Adipocyte (in vitro differentiated cells): Measurements from ENCODE around the gene NPC1.
"Not testable (repeated sequence)": the region's sequence is repeated elsewhere in the genome, so short reads cannot be mapped to it uniquely, and the experiment has no call there.

Experiments used
- DNase-seq: peaks from one replicate; pipeline ENCODE4 v3.0.0-alpha.2; 2015; ENCODE audit warnings: low read depth
- H3K27me3 ChIP-seq: replicated peaks from 2 replicates; pipeline ENCODE4 v1.7.0; 2013; ENCODE audit warnings: mild to moderate bottlenecking, low read length, moderate library complexity; ENCODE audit not compliant: control insufficient read depth, insufficient read depth
- H3K36me3 ChIP-seq: 2 replicates; pipeline ENCODE4 v1.7.0; 2013; ENCODE audit warnings: low read length, mild to moderate bottlenecking, moderate library complexity; ENCODE audit not compliant: control insufficient read depth, insufficient read depth, severe bottlenecking
- H3K4me1 ChIP-seq: 2 replicates; pipeline ENCODE4 v1.7.0; 2013; ENCODE audit warnings: mild to moderate bottlenecking, low read length, moderate library complexity; ENCODE audit not compliant: control insufficient read depth, insufficient read depth
- H3K4me3 ChIP-seq: 2 replicates; pipeline ENCODE4 v1.7.0; 2013; ENCODE audit warnings: mild to moderate bottlenecking, low read length, moderate library complexity
- H3K9ac ChIP-seq: 2 replicates; pipeline ENCODE4 v1.7.0; 2013; ENCODE audit warnings: mild to moderate bottlenecking, low read length, moderate library complexity
- H3K9me3 ChIP-seq: 2 replicates; pipeline ENCODE4 v1.7.0; 2013; ENCODE audit warnings: mild to moderate bottlenecking, low read length, moderate library complexity; ENCODE audit not compliant: control insufficient read depth

NPC1 gene

DNA sequence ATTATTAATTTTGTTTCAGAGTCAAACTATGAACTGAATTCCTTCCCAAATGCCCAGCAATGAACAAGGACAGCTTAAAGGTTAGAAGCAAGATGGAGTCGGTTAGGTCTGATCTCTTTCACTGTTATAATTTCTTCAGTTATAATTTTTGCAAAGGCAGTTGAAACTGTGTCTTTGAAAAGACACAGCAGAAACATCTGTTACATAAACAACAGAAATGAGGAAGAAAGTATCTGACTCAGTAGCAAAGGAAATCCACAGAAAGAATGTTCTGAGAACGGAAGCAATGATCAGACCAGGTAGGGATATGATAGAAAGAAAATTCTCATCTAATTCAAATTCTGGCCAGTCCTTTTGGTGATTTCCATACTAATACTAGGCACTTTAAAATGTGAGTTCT, 88.2 kb downstream of the NPC1 start:
- Histone ChIP-seq H3K27me3 (no peaks in the 10 kb centered on the region), H3K4me3 (no peak overlapping the region), H3K9ac (no peak overlapping the region), H3K36me3 (no peaks in the 10 kb centered on the region), H3K4me1 (peaks cover 6% of the 10 kb centered on the region), H3K9me3 (no peaks in the 10 kb centered on the region)
- DNase-seq, result no peak

DNA sequence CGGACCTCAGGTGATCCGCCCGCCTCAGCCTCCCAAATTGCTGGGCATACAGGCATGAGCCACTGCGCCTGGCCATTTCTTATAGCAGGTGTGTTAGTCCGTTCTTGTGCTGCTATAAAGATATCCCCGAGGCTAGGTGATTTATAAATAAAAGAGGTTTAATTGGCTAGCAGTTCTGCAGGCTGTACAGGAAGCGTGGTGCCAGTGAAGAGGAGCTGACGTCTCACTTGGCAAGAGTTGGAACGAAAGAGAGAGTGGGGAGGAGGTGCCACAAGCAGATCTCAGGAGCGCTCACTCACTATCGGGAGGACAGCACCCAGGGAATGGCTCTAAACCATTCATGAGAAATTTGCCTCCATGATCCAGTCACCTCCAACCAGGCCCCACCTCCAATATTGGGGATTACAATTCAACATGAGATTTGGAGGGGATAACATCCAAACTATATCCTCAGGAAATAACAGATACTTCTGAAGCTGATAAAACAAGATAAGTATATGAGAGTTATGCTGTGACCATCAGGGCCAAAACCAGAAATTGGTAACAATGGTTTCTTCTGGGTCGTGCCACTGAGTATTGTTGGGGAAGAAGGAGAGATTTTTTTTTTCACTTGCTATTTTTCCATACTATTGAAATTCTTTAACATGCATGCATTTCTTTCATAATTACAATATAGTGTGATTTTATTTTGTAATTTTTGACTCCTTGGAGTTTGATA, 90.4 kb downstream of the NPC1 start:
- no peak overlapping the region for H3K9ac ChIP-seq
- no peak for DNase-seq
- H3K9me3 ChIP-seq, result peaks cover under 1% of the 10 kb centered on the region
- no peaks in the 10 kb centered on the region for H3K27me3 ChIP-seq
- no peak overlapping the region for H3K4me3 ChIP-seq
- H3K4me1 ChIP-seq, result no peaks in the 10 kb centered on the region
- no peaks in the 10 kb centered on the region for H3K36me3 ChIP-seq

DNA sequence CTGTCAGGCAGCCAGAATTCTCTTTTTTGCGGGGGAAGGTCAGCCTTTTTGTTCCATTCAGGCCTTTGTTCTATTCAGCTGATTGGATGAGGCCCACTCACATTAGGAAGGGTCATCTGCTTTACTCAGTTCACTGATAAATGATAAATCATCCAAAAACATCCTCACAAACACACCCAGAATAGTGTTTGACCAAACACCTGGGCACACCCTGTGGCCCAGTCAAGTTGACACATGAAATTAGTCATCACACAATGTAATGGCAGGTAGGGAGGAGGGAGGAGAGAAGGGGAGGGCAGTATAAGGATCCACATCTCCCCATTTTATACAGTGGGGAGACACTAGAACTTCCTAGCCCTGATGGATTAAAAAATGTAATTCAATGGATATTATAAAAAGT, 91.3 kb downstream of the NPC1 start:
- Histone ChIP-seq H3K4me1 (no peaks in the 10 kb centered on the region), H3K9me3 (peaks cover 8% of the 10 kb centered on the region), H3K4me3 (no peak overlapping the region), H3K9ac (no peak overlapping the region), H3K27me3 (no peaks in the 10 kb centered on the region), H3K36me3 (no peaks in the 10 kb centered on the region)
- DNase-seq, result no peak

DNA sequence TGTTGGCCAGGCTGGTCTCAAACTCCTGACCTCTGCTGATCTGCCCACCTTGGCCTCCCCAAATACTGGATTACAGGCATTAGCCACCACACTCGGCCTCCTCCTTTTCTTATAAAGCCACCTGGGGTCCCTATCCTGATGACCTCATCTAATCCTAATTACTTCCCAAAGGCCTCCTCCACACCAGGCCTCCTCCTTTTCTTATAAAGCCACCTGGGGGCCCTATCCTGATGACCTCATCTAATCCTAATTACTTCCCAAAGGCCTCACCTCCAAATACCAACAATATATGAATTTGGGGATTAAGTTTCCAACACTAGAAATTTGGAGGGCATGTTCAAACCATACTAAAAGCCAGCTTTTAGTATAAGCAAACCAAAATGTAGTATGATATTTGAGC, 92.7 kb downstream of the NPC1 start:
- Histone ChIP-seq H3K9ac (no peak overlapping the region), H3K4me1 (no peaks in the 10 kb centered on the region), H3K9me3 (peaks cover 8% of the 10 kb centered on the region), H3K36me3 (no peaks in the 10 kb centered on the region), H3K4me3 (no peak overlapping the region), H3K27me3 (no peaks in the 10 kb centered on the region)
- DNase-seq, result no peak

DNA sequence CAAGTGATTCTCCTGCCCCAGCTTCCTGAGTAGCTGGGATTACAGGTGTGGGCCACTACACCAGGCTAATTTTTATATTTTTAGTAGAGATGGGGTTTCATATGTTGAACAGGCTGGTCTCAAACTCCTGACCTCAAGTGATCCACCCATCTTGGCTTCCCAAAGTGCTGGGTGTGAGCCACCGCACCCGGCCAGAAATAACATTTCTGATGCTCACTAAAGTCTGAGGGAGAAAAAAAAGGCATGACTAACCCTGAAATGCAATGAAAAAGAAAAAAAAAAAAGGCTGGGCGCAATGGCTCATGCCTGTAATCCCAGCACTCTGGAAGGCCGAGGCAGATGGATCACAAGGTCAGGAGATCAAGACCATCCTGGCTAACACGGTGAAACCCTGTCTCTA, 96.7 kb downstream of the NPC1 start:
- not testable (repeated sequence) for H3K9me3 ChIP-seq, H3K4me1 ChIP-seq, H3K9ac ChIP-seq, H3K36me3 ChIP-seq, H3K27me3 ChIP-seq, H3K4me3 ChIP-seq, DNase-seq

DNA sequence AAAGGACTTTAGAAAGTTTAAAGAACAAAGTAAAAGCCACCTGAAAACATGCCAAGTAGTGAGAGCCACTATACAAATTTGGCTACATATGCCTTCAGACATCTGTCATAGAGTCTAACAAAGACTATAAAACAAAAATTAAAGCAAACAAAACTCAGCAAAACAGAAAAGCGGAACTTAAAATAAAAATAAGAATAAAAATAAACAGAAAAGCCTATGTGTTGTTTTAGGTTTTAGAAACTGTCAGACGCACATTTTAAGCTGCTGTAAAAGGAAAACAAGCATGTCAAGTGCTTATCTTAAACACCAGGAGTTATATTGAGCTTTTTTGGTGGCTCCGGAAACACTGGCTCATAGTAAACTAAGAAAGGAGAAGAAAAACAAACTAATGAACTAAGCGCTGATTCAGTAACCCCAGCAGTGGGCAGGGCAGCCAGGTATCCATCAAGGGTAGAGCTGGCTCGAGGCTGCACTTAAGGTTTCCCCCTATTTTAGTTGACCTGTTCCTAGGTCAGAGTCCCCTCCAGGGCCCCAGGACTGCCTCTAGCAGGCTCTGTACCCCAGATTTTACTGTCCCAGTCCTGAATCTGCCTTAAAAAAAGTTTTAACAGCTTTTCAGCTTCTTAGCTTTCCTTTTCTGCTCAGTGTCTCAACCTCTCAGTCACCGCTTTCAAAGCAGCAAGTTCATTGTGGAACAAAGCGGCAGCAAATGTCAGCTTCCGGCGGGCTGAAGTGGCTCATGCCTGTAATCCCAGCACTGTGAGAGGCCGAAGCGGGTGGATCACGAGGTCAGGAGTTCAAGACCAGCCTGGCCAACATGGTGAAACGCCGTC, 98.4 kb downstream of the NPC1 start:
- DNase-seq, result peak; percentile 14
- H3K9me3 ChIP-seq, result peaks cover 8% of the 10 kb centered on the region
- no peak overlapping the region for H3K4me3 ChIP-seq
- no peaks in the 10 kb centered on the region for H3K27me3 ChIP-seq
- H3K4me1 ChIP-seq, result no peaks in the 10 kb centered on the region
- H3K9ac ChIP-seq, result no peak overlapping the region
- H3K36me3 ChIP-seq, result peaks cover 7% of the 10 kb centered on the region

DNA sequence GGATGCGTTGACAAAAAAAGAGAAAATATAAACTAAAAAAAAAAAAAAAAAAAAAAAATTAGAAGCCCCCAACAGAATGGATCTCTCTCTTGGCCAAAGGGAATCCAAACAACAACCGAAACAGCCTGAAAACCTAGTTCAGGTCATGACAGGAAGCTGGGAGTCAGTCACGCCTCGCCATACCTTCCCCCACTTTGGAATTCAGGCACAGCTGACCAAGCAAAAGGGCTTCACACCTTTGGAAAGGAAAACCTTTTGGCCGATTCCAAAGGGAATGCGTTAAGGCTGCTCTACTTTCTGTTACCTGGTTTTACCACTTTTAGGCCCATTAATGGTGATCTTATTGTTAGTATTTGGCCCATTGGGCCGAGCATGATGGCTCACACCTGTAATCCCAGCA, 100.9 kb downstream of the NPC1 start:
- Histone ChIP-seq H3K4me3 (no peak overlapping the region), H3K27me3 (no peaks in the 10 kb centered on the region), H3K4me1 (no peaks in the 10 kb centered on the region), H3K36me3 (peaks cover 33% of the 10 kb centered on the region), H3K9ac (no peak overlapping the region), H3K9me3 (peaks cover 3% of the 10 kb centered on the region)
- DNase-seq, result no peak

DNA sequence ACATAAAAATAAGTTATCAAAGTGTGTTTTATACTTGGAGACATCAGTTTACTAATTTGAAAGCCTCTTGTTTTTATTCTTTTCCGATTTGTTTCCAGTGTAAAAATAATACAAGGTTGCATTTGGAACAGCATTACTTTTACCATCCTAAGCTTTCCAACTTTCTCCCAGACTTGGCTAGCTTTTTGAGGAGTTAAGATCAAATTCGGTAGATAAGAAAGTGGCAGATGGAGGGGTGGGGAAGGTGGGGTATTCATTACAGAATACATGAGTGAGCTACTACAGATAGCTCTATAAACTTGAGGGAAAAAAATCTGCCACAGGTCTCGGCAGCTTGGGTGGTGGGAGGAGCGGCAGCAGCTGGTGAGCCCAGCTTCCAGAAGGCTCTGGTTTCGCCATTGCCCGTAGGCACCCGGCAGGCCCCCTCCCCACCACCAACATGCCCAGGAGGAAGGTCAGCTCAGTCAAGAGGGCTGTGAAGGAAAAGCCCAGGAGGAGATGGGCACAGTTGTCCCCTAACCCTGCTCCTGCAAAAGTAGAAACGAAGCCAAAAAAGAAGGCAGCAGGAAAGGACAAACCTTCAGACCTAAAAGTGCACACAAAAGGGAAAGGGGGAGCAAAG, 101.6 kb downstream of the NPC1 start:
- Histone ChIP-seq H3K9ac (no peak overlapping the region), H3K27me3 (no peaks in the 10 kb centered on the region), H3K9me3 (no peaks in the 10 kb centered on the region), H3K4me1 (no peaks in the 10 kb centered on the region), H3K4me3 (no peak overlapping the region), H3K36me3 (peaks cover 40% of the 10 kb centered on the region)
- DNase-seq, result no peak
